22Rv1 (cell line): ENCODE results near the gene DIP2C.

ENCODE experiments used
- CTCF ChIP-seq: fragments of 450-650 bp; IDR thresholded peaks from 2 replicates; pipeline ENCODE4 v1.5.1; 2017; ENCODE audit warnings: mild to moderate bottlenecking
- ZFX ChIP-seq: fragments of 450-650 bp; IDR thresholded peaks from 2 replicates; pipeline ENCODE4 v1.6.1; 2017; ENCODE audit warnings: antibody characterized with exemption, borderline replicate concordance

GRCh38 chr10:349081-349480 is 340.4 kb downstream of the DIP2C start:
- TF ChIP-seq CTCF: no peak
- TF ChIP-seq ZFX: no peak
